HG03432 (cell line): ENCODE measurements around the gene AGPAT4.
"Not testable (repeated sequence)": the region's sequence is repeated elsewhere in the genome, so short reads cannot be mapped to it uniquely, and the experiment has no call there.

Experiments
- ATAC-seq: cut with Tn5 transposase; IDR thresholded peaks from one replicate; pipeline ENCODE4 v1.9.1; 2021; ENCODE audit warnings: mild to moderate bottlenecking, moderate library complexity; ENCODE audit not compliant: unreplicated experiment

AGPAT4 gene

GRCh38 chr6:161123319-161123718 is 150.5 kb downstream of the AGPAT4 start:
- ATAC-seq, result not testable (repeated sequence)

GRCh38 chr6:161117942-161118341 is 155.9 kb downstream of the AGPAT4 start:
- ATAC-seq, result no peak

GRCh38 chr6:161117308-161117707 is 156.6 kb downstream of the AGPAT4 start:
- no peak for ATAC-seq

GRCh38 chr6:161116554-161116953 is 157.3 kb downstream of the AGPAT4 start:
- no peak for ATAC-seq

GRCh38 chr6:161115468-161115867 is 158.4 kb downstream of the AGPAT4 start:
- ATAC-seq, result no peak

- ATAC-seq, result no peak
These were observed 162.6 kb downstream of the AGPAT4 start for GRCh38 chr6:161111261-161111660.

- no peak for ATAC-seq
These were observed 163.7 kb downstream of the AGPAT4 start for GRCh38 chr6:161110028-161110779.

GRCh38 chr6:161109366-161109765 is 164.5 kb downstream of the AGPAT4 start:
- ATAC-seq, result no peak

- no peak for ATAC-seq
These were observed 164.9 kb downstream of the AGPAT4 start for GRCh38 chr6:161108916-161109315.

- ATAC-seq, result no peak
These were observed 165.8 kb downstream of the AGPAT4 start for GRCh38 chr6:161107779-161108730.

GRCh38 chr6:161105408-161105807 is 168.5 kb downstream of the AGPAT4 start:
- ATAC-seq, result no peak

GRCh38 chr6:161104966-161105365 is 168.9 kb downstream of the AGPAT4 start:
- no peak for ATAC-seq

GRCh38 chr6:161103475-161103874 is 170.4 kb downstream of the AGPAT4 start:
- no peak for ATAC-seq

- no peak for ATAC-seq
These were observed 172.3 kb downstream of the AGPAT4 start for GRCh38 chr6:161101517-161101916.

GRCh38 chr6:161100072-161100471 is 173.8 kb downstream of the AGPAT4 start:
- ATAC-seq, result no peak

- no peak for ATAC-seq
These were observed 177.9 kb downstream of the AGPAT4 start for GRCh38 chr6:161095916-161096315.

- no peak for ATAC-seq
These were observed 178.9 kb downstream of the AGPAT4 start for GRCh38 chr6:161094955-161095354.

GRCh38 chr6:161091972-161092701 is 181.7 kb downstream of the AGPAT4 start:
- no peak for ATAC-seq

GRCh38 chr6:161091151-161091550 is 182.7 kb downstream of the AGPAT4 start:
- no peak for ATAC-seq

- ATAC-seq, result no peak
These were observed 185.1 kb downstream of the AGPAT4 start for GRCh38 chr6:161088676-161089328.

GRCh38 chr6:161085246-161085645 is 188.6 kb downstream of the AGPAT4 start:
- ATAC-seq, result no peak
